HG02623 (cell line): Measurements from ENCODE around the gene MRTFB.

ENCODE experiments used
- ATAC-seq: cut with Tn5 transposase; IDR thresholded peaks from one replicate; pipeline ENCODE4 v1.9.1; 2021; ENCODE audit warnings: moderate library complexity; ENCODE audit not compliant: unreplicated experiment

The MRTFB gene

DNA sequence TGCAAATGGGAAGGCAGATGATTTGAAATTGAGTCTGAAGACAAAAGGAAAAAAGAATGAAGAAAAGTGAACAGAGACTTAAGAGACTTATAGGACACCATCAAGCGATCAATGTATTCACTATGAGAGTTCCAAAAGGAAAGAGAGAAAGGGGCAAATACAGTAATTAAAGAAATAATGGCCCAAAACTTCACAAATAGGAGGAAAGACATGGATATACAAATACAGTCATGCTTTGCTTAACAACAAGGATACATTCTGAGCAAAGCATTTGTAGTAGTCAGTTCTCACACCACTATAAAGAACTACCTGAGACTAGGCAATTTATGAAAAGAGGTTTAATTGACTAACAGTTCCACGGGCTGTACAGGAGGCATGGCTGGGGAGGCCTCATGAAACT is 152.5 kb downstream of the MRTFB start:
- no peak for ATAC-seq

DNA sequence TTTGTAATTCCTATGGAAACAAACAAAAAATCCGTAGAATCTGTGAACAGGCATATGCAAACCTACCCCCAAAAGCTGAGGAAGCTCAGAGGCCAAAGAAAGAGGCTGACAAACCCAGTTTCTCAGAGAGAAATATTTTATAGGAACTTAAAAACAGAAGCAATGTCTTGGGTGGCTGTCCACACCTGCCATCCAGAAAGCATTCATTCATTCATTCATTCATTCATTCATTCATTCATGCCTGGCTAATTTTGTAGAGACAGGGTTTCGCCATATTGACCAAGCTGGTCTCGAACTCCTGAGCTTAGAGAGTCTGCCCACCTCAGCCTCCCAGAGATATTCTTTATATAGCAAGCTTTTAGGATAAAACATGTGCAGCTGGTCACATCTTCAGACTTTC is 154.3 kb downstream of the MRTFB start:
- ATAC-seq, result no peak

DNA sequence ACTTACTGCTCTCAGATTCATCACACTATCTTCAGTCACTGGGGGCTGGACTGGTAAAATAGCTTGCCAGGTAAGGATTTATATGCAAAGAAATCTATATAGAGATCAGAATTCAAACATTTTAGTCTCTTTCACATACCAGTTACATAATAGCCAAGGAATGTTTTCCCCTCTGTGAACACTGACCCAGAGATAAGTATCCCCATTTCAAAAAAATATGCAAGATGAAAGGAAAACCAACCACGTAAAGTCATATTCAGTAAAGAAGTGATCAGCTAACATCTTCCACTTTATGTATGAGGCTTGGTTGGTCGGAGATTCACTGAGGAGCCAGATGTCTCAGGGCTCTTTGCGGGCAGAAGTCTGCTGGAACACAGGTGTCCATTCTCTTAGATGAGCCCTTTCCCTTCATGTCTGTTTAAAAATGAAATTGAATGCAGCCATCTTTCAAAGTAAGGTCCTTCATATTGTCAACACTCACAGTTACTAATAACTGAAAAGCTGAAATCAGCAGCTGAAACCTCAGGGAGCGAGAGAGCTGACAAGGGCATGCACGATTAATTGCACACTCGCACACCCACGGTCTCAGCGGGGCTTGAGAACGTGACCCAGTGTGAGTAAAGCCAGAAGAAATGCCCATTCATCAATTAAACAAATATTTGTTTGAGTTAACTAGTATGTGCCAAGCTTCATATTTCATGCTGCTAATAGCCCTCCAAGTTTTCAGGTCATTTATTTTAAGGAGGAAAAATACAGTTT is 161.2 kb downstream of the MRTFB start:
- no peak for ATAC-seq

DNA sequence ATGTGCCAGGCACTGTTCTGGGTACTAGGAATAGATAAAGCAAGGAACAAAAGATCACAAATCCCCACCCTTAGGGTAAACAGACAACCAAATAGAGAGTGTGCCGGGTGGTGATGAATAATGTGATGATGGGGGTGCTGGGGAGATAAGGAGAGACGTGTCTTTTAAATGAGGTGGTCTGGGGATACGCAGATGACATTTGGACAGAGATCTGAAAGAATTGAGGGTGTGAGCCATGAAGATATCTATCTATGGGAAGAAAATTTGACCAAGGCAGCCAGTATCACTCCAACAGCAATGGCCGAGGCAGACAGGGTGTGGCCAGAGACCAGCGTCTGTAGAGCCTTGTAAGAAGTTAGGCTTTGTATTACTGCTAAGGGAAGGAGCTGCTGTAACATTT is 165.3 kb downstream of the MRTFB start:
- ATAC-seq, result no peak

DNA sequence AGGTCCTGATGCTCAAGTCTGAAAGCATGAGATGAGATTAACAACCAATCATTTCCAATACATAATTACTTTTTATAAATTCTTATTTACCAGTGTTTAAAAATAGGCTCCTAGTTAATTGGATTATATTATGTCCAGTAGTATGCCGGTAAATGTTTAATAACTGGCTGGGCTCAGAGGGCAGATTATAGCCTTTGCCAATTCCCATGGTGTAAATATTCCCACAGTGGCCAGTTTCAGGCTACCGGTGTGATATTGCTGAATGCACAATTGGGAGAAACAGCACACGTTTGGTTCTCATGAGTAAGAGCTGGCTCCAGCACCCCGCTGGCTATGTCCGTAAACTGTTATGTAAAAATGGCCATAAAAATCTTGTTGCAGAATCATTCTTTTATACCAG is 167.6 kb downstream of the MRTFB start:
- ATAC-seq, result no peak

DNA sequence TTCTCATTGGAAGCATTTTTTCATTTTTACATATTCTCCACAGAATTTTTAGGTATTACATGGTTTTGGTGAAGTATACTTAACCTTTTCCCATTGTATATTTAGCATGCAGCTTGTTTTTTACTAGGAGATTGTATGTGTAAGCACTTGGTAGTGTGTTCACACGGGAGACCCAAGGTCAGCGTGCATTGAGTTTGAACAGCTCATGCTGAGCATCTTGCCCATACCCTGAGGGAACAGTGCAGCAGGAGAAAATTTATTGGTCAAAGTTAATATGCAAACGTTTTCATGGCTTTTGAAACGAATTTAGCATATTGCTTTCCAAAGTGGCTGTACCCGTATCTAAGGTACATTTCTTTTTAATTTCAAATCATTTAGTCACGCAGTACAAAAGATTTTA is 168.7 kb downstream of the MRTFB start:
- ATAC-seq, result no peak

DNA sequence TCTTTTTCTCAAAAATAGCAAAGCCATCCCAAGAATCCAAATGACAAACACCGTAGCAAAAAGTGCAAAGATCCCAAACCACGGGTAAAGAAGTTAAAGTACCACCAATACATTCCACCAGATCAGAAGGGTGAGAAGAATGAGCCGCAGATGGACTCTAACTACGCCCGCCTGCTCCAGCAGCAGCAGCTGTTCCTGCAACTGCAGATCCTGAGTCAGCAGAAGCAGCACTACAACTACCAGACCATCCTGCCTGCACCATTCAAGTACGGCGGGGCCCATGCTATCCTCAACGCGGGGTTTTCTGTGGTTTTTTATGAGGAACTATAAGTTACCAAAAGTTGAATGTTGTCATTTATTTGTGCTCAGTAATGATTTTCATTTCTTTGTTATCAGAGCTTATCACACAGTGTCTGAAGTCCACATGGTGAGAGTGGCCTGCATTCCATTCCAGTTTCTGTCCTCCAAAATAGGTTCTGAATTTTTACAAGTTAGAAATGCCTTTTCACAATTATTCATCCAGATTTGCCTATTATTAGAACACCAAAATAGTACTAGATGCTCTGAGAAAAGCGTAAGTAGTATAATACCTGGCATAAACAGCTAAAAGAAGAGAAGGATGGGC is 169.2 kb downstream of the MRTFB start:
- no peak for ATAC-seq

DNA sequence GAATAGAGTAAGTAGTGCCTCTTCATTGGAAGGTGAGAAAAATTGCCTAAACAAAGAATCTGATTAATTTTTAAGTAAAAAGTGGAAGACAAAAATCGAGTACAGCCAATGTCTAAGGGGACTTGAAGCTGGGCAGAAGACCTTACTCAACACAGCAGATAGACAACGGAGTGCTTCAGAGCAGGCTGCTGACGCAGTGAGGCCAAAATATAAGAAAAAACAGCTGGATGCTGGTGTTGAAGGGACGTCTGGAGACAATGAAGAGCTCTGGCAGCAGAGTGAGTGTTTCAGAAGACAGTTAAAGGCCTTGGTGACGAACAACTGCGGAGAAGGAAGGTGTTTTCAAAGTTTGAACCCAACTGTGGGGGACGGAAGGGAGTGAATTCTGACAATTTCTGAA is 169.8 kb downstream of the MRTFB start:
- no peak for ATAC-seq

DNA sequence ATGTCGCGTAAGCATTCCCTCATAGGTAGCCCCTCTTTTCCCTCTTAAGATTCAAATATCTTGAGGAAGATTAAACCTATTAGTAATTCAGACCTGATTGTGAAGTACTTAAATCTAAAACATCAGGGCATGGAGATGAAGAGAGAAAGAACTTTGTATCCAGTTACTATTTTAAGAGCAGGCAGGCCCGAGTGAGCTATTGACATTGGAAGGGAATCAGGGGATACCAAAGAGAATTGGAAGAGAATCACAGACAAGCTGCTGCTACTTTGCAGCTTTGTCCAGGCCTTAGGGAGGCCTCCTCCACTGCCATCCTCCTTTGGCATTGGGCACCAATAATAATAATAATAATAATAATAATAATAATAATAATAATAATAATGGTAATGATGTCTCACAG is 170.5 kb downstream of the MRTFB start:
- no peak for ATAC-seq

DNA sequence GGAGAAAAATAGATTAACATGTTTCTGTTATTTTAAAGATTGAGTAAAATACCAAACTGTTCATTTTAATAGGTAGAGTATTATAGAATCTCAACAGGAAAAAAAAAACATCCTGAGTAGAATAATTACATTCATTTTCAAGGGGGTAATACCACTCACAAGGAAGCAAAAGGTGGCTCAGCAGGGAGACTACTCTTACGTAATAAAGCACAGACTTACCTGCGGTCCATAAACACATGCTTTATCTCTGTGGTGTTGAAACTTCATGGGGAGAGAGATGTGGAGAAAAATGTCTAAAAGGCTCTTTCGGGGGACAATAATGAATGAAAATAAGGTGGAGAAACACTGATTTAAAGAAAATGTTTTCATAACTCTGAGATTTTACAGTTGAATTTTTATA is 171.7 kb downstream of the MRTFB start:
- no peak for ATAC-seq

DNA sequence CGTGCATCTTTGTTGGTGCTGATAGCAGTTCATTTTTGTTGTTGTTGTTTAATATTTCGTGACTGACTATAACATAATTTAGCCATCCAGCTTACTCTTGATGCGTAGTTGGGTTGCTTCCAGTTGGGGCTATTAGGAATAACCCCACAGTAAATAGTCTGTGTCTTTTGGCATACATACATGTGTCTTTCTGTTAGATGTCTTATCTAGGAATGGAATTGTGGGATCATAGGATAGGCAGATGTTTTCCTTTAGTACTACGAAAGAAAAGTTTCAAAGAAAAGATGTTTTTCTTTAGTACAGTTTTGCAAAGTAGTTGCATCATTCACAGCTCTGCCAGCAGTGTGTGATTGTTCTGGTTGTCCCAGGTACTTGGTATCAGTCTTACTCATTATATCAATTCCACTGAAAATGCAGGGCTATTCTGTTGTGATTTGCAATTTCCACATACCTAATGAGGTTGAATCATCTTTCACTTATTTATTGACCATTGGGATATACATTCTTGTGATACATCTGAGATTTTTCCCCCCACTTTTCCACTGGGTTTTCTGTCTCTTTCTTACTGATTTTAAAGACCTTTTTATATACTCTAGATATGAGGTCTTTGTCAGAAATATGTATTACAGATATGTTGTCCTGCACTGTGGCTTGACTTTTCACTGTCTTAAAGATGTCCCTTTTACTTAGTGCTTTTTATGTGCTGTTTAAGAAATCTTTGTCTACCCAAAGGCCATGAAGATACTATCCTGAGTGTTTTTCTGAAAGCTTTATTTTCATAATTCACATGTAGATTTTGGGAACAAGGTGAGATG is 173.3 kb downstream of the MRTFB start:
- no peak for ATAC-seq

DNA sequence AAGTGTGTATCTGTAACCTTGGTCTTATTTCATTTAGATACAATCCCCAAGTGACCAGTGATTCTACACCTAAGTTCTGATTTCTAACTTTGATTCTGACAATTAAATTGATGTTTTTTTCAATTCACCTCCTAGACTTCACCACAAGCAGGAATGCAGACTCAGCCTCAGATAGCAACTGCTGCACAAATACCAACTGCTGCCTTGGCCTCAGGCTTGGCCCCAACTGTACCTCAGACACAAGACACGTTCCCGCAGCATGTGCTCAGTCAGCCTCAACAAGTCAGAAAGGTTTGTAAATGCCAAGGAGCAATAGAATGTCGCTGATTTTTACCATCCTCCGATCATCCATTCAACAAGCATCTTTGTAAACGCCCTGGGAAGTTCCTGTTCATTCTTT is 177.7 kb downstream of the MRTFB start:
- no peak for ATAC-seq

DNA sequence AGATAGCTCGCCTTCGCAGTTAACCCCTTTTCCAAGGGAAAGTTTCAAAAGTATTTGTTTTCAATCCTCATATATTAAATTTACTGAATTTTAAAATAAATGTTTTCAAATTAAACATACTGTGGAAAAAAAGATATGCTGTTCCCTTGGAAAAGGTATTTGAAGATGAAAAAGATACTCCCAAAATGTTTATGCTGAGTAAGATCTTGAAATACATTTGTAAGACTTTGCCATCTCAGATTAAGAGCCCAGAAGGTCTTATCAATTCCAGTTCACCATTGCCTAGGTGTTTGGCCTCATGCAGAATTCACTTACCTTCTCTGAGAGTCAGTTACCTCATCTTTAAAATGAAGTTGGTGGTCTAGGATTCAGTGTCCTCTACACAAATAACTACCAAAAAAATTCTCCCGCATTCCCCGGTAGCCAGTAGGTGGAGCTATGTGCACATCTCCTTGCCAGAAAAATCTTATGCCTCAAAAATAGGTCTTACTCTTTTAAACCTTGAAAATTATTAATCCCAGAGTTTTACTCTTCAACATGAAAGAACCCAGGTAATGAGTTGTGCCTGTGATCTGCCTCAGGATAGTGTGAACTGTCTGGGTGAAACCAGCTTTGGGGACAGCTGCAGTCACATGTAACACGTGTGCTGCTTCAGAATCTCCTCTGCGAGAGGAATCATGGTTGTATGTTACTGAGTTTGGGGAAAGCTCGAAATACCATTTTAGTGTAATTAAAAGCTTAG is 178.3 kb downstream of the MRTFB start:
- no peak for ATAC-seq

DNA sequence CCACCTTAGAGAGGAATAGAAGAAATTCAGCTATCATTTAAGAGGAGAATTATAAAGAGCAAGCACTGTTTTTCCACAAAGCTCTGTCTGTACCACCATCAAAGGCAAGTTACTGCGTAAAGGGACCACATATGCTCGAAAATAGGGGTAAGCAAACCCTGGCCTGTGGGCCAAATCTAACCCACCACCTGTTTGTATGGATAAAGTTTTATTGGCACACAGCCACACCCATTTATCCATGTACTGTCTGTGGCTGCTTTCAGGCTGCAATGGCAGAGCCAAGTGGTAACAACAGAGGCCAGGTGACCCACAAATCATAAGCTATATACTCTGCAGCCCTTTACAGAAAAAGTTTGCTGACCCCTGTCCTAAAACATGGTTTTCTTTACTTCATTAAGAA is 180.3 kb downstream of the MRTFB start:
- no peak for ATAC-seq

DNA sequence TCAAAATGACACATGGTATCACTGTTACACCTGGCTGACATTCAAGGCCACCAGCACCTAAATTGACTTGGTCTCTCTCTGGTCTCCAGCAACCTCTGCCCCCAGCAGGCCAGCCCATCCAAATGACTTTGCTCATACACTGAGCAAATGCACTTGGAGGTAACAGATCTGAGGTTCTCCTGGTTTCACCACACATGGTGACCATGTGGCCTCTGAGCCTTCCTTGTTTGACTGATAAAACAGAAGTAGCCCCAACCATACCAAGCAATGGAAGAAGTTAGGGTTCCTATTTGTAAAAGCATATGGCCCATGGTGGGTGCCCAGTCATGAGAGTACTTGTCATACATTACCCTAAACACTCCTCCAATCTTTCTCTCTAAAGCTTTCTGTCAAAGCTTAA is 181.7 kb downstream of the MRTFB start:
- no peak for ATAC-seq

DNA sequence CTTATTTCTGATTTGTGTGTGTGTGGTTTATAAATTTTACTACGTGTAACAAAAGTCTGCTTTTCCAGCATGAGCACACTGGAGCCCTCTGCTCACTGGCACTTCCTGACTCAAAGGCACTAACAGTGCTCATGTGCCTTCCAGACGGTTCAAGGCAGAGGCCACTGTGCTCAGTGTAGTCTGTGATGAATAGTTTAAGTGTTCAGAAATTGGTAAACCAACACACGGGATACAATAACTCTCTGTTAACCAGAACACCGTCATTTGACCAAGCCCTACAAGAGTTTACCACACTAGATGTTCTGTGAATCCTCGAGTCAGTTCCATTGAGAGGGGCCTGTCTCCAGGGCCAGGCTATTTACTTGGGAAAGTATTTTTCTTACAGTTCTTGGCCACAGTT is 191.9 kb downstream of the MRTFB start:
- no peak for ATAC-seq

DNA sequence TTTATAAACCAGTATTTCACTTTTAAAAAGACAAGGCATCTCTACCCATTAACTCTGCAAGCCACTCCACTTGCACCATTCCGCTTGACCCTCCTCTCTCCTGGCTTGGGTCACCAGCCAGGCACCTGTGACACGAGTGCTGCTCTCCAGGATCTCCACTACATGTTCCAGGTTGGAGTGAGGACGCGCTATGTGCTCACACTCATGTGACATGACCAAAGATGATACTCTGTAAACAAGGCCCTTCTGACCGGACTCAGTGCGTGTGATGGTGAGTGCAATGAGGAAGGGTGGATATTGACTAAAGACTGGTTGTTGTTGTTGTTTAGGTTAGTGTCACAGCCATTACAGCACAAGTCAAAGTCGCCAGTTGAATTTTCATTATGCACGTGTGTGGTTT is 192.7 kb downstream of the MRTFB start:
- ATAC-seq, result no peak

DNA sequence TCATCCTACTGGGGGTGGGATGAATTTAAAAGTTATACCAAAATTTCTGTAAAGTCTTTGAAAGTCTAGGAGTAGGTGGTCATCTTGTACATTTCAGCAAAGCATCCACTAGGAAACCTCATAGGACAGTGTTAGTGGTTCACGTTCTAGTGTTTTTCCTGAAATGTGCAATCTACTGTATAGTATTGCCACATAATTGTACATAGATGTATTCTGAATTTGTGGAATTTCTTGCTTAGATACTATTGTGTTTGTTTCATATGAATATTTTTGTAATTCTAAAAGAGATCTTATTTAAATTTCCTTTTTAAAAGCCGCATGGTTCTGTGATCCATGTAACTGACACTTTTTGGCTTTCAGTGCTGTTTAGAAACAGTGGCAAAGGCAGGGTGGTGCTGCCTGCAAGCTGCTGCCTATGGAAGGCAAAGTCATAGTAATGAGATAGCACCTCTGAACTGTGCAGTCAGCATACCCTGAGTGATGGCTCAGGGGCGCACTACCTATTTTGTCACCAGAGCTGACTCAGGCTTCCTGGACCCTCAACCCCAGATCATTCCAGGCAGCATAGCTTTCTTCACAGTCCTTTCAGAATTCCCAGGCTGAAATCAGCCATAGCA is 193.3 kb downstream of the MRTFB start:
- no peak for ATAC-seq

DNA sequence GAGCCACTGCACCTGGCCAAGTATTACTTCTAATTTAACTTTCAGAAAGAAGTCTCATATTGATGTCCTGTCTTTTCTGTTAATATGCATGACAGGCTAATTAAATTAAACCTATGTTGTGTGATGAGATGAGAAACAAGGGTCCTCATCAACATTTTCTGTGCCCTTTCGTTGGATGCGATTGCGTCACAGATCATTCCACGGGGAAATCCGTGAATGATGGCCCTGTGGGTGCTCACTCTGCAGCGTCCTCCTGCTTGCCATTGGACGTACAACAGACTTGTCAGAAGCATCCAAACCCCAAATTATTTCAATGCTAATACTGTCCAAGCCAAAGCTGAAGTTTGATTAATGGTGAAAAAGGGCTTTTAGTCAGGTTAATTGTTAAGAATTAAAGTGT is 197.0 kb downstream of the MRTFB start:
- no peak for ATAC-seq

DNA sequence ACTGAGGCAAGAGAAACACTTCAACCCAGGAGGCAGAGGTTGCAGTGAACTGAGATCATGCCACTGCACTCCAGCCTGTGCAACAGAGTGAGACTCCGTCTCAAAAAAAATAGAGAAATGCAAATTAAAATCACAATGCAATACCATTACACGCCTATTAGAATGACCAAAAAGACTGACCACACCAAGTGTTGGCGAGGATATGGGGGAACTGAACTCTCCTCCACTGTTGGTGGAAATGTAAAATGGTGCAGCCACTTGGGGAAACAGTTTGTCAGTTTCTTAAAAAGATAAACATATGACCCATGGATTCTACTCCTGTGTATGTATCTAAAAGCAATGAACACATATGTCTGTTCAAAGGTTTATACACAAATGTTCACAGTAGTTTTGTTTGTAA is 204.8 kb downstream of the MRTFB start:
- ATAC-seq, result no peak

DNA sequence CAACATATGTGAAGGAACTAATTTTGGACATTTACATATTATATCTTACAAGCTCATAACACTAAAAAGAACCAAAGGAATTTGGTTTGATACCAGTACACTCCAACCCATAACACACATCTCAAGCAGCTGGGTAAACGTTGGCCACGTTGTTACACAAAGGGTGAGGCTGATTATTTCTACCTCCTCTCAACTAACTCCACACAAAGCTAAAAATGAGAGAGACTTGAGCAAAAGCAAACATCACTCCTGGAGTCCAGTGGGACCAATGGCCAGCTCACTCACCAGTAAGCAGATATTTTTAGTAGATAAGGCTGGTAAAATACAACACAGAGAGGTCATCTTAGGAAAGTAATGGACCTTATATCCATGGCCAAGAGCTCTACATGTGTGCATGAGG is 207.6 kb downstream of the MRTFB start:
- no peak for ATAC-seq
